ENCODE results near the gene ADGRL3.
"Not testable (repeated sequence)": the region's sequence is repeated elsewhere in the genome, so short reads cannot be mapped to it uniquely, and the experiment has no call there.

ADGRL3 gene

GRCh38 chr4:61741327-61742096 lies 541.4 kb downstream of the ADGRL3 start:
- no peak overlapping the region for H3K4me3 ChIP-seq (ENCODE audit: control insufficient read depth, low read depth, low read length)
- DNase-seq (ENCODE audit: low read depth): no peak
- TF ChIP-seq CTCF (IDR thresholded peaks at IDR 0.05; ENCODE audit: control insufficient read depth, insufficient read depth, low read depth, low read length, missing control alignments): no peak

GRCh38 chr4:61750810-61751209 lies 550.7 kb downstream of the ADGRL3 start:
- H3K4me3 ChIP-seq (ENCODE audit: control insufficient read depth, low read depth, low read length): no peak overlapping the region
- no peak for DNase-seq (ENCODE audit: low read depth)
- no peak for TF ChIP-seq CTCF (IDR thresholded peaks at IDR 0.05; ENCODE audit: control insufficient read depth, insufficient read depth, low read depth, low read length, missing control alignments)

- H3K4me3 ChIP-seq (ENCODE audit: control insufficient read depth, low read depth, low read length): no peak overlapping the region
- no peak for TF ChIP-seq CTCF (IDR thresholded peaks at IDR 0.05; ENCODE audit: control insufficient read depth, insufficient read depth, low read depth, low read length, missing control alignments)
- no peak for DNase-seq (ENCODE audit: low read depth)
Measured at GRCh38 chr4:61752617-61753016, 552.5 kb downstream of the ADGRL3 start.

GRCh38 chr4:61753739-61754138 lies 553.6 kb downstream of the ADGRL3 start:
- H3K4me3 ChIP-seq (ENCODE audit: control insufficient read depth, low read depth, low read length): no peak overlapping the region
- no peak for TF ChIP-seq CTCF (IDR thresholded peaks at IDR 0.05; ENCODE audit: control insufficient read depth, insufficient read depth, low read depth, low read length, missing control alignments)
- no peak for DNase-seq (ENCODE audit: low read depth)

- DNase-seq (ENCODE audit: low read depth); H3K4me3 ChIP-seq (ENCODE audit: control insufficient read depth, low read depth, low read length): not testable (repeated sequence)
Measured at GRCh38 chr4:61756937-61757336, 556.8 kb downstream of the ADGRL3 start.

- DNase-seq (ENCODE audit: low read depth); H3K4me3 ChIP-seq (ENCODE audit: control insufficient read depth, low read depth, low read length): not testable (repeated sequence)
Measured at GRCh38 chr4:61757983-61758382, 557.9 kb downstream of the ADGRL3 start.

- H3K4me3 ChIP-seq (ENCODE audit: control insufficient read depth, low read depth, low read length); DNase-seq (ENCODE audit: low read depth): not testable (repeated sequence)
Measured at GRCh38 chr4:61758596-61758995, 558.5 kb downstream of the ADGRL3 start.

- DNase-seq (ENCODE audit: low read depth); H3K4me3 ChIP-seq (ENCODE audit: control insufficient read depth, low read depth, low read length): not testable (repeated sequence)
Measured at GRCh38 chr4:61759245-61759644, 559.1 kb downstream of the ADGRL3 start.

- DNase-seq (ENCODE audit: low read depth): not testable (repeated sequence)
Measured at GRCh38 chr4:61759885-61760284, 559.8 kb downstream of the ADGRL3 start.

More at GRCh38 chr4:61759885-61760284, 559.8 kb downstream of the ADGRL3 start:
- not testable (repeated sequence) for H3K4me3 ChIP-seq (ENCODE audit: control insufficient read depth, low read depth, low read length)
